HG03442 (cell line): ENCODE results near the gene AVPR1B.
"Not testable (repeated sequence)": the region's sequence is repeated elsewhere in the genome, so short reads cannot be mapped to it uniquely, and the experiment has no call there.

Experiments
- ATAC-seq: cut with Tn5 transposase; IDR thresholded peaks from one replicate; pipeline ENCODE4 v1.9.1; 2021; ENCODE audit warnings: mild to moderate bottlenecking, moderate library complexity; ENCODE audit not compliant: unreplicated experiment

Gene AVPR1B

GRCh38 chr1:206082831-206083695 is 34.1 kb downstream of the AVPR1B start:
- ATAC-seq = no peak

DNA sequence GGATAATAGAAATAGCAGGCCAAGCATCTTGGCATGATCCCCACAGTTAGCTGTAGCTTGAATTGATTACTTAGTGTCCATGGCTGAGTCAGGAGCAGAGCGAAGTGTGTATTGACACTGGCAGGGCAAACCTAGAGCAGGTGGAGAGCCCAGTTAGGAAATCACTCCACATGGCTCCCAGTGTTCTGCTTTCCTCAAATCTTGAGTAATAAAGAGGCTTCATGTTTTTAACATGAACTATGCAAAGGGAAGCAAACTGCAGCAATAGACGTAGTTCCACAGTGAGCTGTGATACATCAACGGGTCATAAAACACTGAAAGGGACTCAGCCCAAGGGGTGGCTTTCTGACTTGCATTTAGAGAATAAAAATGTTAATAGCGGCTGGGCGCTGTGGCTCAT is 35.3 kb downstream of the AVPR1B start:
- ATAC-seq = no peak

DNA sequence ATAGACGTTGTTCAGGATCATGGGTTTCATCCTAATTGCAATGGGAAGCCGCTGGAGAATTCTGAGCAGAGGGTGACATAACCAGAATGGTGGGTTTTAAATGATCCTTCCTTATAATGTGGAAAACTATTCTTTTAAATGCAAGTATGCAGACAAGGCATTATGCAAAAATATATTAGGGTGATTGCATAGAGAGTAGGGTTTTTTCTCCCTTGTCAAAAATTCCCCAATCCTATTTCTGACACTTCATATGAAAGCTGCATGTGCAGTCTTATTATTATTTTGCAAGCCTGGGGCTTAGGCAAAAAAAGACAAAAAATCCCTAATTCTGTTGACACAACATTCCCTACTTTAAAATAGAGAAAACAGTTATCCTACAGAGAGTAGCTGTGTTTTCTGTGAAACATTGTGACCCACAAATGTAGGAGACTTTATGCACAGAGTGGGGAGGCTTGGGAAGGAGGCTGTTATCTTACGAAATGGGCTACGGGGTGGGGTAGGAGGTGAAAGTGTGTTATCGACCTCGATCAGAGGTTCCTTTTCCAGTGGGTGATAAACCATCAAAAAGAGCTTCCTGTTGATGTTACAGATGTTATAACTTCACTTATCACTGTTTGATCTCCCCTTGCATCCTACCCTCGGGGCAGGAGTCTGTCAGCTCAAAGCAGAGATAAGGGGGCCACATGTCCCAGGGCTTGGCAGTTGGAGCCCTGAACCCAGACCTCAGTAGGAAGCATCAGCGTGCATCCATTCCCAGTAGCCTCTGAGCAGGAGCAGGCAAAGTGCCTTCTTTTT is 37.0 kb downstream of the AVPR1B start:
- no peak for ATAC-seq

GRCh38 chr1:206079135-206079534 is 38.1 kb downstream of the AVPR1B start:
- no peak for ATAC-seq

DNA sequence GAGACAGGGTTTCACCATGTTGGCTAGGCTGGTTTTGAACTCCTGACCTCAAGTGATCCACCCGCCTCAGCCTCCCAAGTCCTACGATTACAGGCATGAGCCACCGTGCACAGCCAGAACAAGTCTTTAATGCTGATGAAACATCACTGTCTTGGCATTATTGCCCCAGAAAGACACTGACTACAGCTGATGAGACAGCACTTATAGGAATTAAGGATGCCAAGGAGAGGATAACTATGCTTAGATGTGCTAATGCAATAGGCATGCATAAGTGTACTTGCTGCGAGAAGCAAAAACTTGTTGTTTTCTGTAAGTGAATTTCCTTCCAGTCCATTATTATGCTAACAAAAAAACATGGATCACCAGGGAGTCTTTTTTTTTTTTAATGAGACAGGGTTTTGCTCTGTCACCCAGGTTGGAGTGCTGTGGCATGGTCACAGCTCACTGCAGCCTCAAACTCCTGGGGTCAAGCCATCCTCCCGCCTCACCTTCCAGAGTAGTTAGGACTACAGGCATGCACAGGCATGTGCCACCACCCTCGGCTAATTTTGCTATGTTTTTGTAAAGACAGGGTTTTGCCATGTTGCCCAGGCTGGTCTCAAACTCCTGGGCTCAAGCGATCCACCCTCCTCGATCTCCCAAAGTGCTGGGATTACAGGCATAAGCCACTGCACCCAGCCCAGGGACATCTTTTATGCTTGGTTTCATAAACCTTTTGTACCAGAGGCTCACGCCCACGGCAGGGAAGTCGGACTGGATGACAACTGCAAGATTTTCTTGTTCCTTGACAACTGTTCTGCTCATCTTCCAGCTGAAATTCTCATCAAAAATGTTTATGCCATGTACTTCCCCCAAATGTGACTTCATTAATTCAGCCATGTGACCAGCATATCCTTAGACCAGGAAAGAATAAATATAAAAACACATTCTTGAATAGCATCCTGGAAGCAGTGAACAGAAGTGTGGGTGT is 41.1 kb downstream of the AVPR1B start:
- ATAC-seq = no peak

GRCh38 chr1:206074839-206075238 is 42.3 kb downstream of the AVPR1B start:
- ATAC-seq = no peak

GRCh38 chr1:206070627-206071304 is 46.4 kb downstream of the AVPR1B start:
- no peak for ATAC-seq

DNA sequence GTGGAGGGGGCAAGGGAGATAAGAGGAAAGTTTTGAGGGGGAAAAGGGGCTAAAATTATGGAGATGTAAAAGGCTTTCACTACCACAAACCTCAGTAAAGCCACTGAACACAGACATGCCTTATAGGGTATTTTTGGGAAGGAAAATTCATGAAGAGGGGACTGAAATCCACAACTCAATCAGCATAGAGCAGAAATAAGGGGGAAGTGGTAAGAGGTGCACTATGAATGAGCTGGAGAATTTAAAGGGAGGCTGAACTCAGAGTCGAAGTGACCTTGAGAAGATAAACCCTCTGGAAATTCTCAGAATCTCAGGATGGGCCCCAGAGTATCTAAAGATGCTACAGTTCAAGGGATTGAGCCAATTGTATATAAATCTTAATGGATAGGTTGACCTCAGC is 48.9 kb downstream of the AVPR1B start:
- ATAC-seq = no peak

GRCh38 chr1:206067486-206068227 is 49.5 kb downstream of the AVPR1B start:
- no peak for ATAC-seq

DNA sequence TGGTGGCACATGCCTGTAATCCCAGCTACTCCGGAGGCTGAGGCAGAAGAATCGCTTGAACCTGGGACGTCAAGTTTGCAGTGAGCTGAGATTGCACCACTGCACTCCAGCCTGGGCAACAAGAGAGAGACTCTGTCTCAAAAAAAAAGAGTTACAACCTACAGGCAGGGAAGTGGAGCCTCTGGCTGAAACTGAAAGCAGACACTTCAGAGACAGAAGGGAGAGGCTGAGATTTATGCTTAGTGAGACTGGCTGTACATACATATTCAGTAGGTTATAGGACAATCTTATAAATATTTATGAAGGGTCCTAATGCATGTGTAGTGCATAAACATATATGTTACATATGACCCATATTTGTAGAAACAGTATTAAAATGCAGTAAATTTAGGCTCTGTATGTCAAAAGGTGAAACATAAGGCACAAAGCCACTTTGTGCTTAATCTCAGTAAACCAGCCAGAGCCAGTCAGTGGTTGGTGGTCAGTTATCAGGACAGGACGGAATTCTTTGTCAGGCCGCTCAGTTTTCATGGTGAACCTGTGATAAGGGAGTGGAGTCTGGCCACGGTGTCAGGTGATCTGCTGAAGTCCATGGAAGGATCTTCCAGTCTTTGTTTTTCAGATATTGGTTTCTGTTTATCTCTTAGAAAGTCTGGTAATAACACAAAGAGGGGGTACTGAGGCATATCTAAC is 50.6 kb downstream of the AVPR1B start:
- peak; percentile 88 for ATAC-seq

- no peak for ATAC-seq
Observed at GRCh38 chr1:206065547-206066145, 51.5 kb downstream of the AVPR1B start.

- not testable (repeated sequence) for ATAC-seq
Observed at GRCh38 chr1:206064501-206064900, 52.7 kb downstream of the AVPR1B start.

- ATAC-seq = not testable (repeated sequence)
Observed at GRCh38 chr1:206064001-206064400, 53.2 kb downstream of the AVPR1B start.

DNA sequence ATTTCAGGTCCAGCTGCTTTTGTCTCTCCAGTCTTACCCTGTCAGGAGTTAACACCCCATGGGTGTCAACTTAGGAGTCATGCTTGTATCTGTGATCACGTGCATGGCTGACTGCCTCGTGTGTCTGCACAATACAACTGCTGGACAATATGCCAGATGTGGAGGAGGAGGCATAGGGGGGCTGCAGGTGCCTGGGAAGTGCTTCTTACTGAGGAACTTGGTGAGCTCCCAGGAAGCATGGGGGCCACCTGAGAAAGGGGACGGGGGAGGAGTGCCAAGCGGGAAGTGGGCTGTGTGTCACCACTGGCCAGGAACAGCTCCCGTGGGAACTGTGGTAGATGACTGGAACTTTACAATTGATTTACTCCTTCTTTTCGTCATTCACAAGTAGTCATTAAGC is 54.7 kb downstream of the AVPR1B start:
- ATAC-seq = no peak

- ATAC-seq = no peak
Observed at GRCh38 chr1:206060844-206061243, 56.3 kb downstream of the AVPR1B start.
